GM12891 (cell line): ENCODE results near the gene CCK.

ENCODE experiments used
- POLR2A ChIP-seq: IDR thresholded peaks from 2 replicates; pipeline ENCODE4 v1.6.1; 2011; ENCODE audit warnings: low read depth, low read length, control low read depth
- TAF1 ChIP-seq: IDR thresholded peaks from 2 replicates; pipeline ENCODE4 v1.6.1; 2011; ENCODE audit warnings: low read depth, low read length, control low read depth

DNA sequence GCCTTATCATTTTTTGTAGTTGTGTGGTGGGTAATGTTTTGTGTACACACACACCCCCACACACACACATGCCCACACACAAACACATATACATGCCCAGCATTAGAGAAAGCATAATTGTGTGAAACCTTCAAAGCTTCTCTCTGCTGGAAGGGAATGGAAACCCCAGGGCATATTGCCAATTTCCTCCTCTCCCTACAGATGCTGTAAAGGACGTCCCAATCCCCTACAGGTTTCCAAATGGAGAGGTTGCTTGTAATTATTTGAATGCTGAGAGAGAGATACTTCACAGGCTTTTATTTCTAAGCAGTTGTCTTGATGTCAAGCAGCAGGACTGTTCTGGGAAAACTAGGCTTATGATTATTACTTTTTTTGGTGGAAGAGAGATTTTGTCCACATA lies 23.0 kb upstream of the CCK start:
- TF ChIP-seq TAF1 (no peak), POLR2A (no peak)
